HG02623 (cell line): ENCODE data around the gene KLRC1.
"Not testable (repeated sequence)": the region's sequence is repeated elsewhere in the genome, so short reads cannot be mapped to it uniquely, and the experiment has no call there.

Experiments used
- ATAC-seq: cut with Tn5 transposase; IDR thresholded peaks from one replicate; pipeline ENCODE4 v1.9.1; 2021; ENCODE audit warnings: moderate library complexity; ENCODE audit not compliant: unreplicated experiment

The KLRC1 gene

GRCh38 chr12:10424260-10424899 is 28.8 kb downstream of the KLRC1 start:
- ATAC-seq: not testable (repeated sequence)

GRCh38 chr12:10422159-10422558 is 31.0 kb downstream of the KLRC1 start:
- ATAC-seq: not testable (repeated sequence)

- ATAC-seq: not testable (repeated sequence)
Observed at GRCh38 chr12:10420334-10420733, 32.8 kb downstream of the KLRC1 start, which contains the start of gene KLRC3. KLRC3 (minus strand) TSS chr12:10420595; CDS start chr12:10420550, 45 bp downstream.

GRCh38 chr12:10409392-10409791 is 43.8 kb downstream of the KLRC1 start, which contains the start of gene KLRC4:
KLRC4 (minus strand) TSS chr12:10409757; CDS start chr12:10409575, 182 bp downstream.
- ATAC-seq: no peak

GRCh38 chr12:10408842-10409241 is 44.3 kb downstream of the KLRC1 start:
- ATAC-seq: no peak

GRCh38 chr12:10406725-10407124 is 46.5 kb downstream of the KLRC1 start:
- ATAC-seq: no peak

- ATAC-seq: no peak
Observed at GRCh38 chr12:10405294-10405693, 47.9 kb downstream of the KLRC1 start.

- ATAC-seq: no peak
Observed at GRCh38 chr12:10404798-10405197, 48.4 kb downstream of the KLRC1 start.

GRCh38 chr12:10400829-10401228 is 52.3 kb downstream of the KLRC1 start:
- no peak for ATAC-seq

GRCh38 chr12:10398168-10398567 is 55.0 kb downstream of the KLRC1 start:
- no peak for ATAC-seq

GRCh38 chr12:10397296-10397695 is 55.9 kb downstream of the KLRC1 start:
- ATAC-seq: no peak

- not testable (repeated sequence) for ATAC-seq
Observed at GRCh38 chr12:10396176-10396575, 57.0 kb downstream of the KLRC1 start.
